ENCODE results near the gene KIF21A.

DNA sequence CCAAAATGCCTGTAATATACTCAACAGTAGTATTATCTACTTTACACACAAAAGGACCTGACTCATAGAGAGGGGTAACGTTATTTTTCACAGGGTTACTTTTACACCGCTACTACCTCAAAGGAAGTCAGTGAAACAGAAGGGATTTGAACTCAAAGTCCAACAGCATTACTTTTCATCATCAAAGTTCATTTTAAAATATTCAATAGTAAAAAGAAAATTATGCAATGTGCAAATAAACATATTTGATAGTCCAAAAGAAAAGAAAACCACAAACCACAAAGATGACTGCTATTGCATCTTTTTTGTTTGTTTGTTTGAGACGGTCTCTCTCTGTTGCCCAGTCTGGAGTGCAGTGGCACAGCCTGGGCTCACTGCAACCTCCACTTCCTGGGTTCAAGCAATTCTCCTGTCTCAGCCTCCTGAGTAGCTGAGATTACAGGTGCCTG is 15.5 kb downstream of the KIF21A start:
- TF ChIP-seq, protein P1, sequence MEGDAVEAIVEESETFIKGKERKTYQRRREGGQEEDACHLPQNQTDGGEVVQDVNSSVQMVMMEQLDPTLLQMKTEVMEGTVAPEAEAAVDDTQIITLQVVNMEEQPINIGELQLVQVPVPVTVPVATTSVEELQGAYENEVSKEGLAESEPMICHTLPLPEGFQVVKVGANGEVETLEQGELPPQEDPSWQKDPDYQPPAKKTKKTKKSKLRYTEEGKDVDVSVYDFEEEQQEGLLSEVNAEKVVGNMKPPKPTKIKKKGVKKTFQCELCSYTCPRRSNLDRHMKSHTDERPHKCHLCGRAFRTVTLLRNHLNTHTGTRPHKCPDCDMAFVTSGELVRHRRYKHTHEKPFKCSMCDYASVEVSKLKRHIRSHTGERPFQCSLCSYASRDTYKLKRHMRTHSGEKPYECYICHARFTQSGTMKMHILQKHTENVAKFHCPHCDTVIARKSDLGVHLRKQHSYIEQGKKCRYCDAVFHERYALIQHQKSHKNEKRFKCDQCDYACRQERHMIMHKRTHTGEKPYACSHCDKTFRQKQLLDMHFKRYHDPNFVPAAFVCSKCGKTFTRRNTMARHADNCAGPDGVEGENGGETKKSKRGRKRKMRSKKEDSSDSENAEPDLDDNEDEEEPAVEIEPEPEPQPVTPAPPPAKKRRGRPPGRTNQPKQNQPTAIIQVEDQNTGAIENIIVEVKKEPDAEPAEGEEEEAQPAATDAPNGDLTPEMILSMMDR (IDR thresholded peaks at IDR 0.05; ENCODE audit: insufficient read depth, low read length, poor library complexity, severe bottlenecking) = no peak
- no peak for TF ChIP-seq EZH2phosphoT487 (conservative IDR thresholded peaks at IDR 0.05; ENCODE audit: low read length)

Measured in SU-DHL-6 (cell line).